GM04503 (cell line): Measurements from ENCODE around the gene SWAP70.
"Not testable (repeated sequence)": the region's sequence is repeated elsewhere in the genome, so short reads cannot be mapped to it uniquely, and the experiment has no call there.

Experiments used
- DNase-seq: peaks from one replicate; pipeline ENCODE4 v3.0.0-alpha.2; 2012; ENCODE audit warnings: low read depth

Gene SWAP70

DNA sequence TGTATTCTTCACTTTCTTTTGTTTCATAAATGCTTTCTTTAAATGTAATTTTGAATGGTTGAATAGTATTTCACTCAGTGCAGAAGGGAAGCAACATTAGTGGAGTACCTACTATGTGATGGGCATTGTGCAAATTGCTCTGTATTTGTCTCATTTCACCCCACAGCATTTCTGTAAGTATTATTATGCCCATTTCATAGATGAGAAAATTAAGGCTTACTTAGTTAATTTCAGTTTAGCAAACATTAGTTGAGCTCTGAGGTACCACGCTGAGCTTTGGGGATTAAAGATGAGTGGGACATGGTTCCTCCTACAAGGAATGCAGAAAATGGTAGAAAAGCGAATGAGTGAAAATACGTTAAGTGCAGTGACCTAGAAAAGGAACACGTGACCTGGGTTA, 58.1 kb downstream of the SWAP70 start:
- DNase-seq, result no peak

DNA sequence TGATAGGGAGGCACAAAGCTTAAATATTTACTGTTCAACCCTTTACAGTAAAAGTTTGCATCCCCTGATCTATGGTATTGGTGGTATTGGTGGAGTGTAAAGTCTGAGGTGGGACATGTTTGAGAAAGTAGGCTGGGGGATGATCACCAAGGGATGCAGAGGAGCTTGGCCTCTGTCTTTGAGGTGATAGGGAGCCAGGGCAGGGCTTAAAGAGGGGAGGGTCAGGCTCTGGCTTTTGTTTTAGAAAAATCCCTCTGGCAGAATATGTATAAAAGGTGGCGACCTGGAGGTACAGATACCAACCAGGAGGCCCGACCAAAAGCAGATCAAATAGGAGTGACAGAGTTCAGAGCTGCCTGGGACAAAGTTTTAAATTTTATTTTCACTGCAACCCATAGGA, 59.0 kb downstream of the SWAP70 start:
- no peak for DNase-seq

DNA sequence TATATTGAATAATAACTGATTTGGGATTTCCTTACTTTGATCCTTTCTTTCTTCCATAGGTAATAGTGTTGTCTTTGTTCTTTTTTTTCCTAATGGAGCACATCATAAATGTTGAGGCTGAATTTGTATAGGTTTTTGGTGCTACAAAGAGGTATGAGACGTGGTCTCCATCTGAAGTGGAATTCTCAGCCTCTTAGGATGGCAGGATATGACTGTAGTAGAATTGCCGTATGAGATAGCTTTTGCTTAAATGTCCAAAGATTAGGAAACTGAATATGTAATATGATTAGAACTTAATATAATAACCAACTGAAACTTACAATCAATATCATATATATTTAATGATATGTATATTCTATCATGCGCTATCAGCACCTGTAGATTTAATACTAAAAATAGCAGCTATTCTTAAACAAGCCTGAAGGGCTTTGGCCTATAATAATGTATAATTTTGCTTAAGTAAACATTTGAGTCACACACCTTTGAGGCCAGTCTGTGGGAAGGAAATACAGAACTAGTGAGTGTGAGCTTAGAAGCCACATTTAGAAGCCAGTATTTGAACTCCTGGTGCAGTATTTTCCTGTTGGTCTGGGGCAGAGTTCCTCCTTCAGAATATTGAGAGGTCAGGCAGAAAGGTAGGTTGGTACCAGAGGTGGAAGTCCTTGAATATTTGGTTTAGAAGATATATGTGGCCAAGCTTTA, 62.6 kb downstream of the SWAP70 start:
- no peak for DNase-seq

DNA sequence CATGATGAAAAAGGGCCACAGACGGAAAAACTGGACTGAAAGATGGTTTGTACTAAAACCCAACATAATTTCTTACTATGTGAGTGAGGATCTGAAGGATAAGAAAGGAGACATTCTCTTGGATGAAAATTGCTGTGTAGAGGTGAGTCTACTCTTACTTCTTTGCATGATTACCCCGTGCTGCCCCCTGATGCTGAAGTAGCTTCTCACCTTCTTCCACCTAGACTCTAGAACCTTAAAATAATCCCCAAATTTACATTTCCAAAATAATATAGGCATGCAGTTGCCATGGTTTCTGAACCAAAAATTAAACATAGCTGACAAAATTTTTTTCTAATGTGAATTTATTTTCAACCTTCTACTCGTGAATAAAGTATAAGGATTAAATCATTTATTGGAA, 64.2 kb downstream of the SWAP70 start:
- DNase-seq, result no peak

DNA sequence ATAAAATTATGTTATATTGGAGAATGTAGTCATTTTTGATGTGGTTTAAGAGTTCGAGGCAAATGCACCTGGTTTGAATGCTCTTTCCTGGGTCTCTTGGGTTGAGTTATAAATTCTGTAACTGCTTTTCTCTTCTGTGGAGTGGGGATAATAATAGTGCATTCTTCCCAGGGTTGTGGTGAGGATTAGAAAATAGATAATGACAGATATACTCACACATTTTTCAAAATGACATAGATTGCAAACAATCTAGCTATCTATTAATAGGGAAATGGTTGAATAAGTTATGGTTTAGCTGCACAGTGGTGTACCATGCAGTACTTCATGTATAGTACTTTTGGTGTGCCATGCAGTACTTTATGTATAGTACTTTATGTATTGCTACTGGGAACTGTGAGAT, 67.4 kb downstream of the SWAP70 start:
- no peak for DNase-seq

DNA sequence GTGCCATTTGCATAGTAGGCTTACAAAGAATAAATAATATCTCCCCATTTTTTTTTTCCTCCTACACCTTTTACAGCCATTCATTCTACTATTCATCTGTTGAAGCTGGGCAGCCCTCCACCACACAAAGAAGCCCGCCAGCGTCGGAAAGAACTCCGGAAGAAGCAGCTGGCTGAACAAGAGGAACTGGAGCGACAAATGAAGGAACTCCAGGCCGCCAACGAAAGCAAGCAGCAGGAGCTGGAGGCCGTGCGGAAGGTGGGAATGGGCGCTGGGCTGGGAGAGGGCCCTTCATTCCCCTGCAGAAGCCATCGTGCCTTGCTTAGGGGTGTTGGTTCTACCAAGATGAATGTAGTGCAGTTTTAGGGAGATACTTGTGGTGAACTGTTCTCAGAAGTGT, 68.6 kb downstream of the SWAP70 start:
- DNase-seq, result no peak

DNA sequence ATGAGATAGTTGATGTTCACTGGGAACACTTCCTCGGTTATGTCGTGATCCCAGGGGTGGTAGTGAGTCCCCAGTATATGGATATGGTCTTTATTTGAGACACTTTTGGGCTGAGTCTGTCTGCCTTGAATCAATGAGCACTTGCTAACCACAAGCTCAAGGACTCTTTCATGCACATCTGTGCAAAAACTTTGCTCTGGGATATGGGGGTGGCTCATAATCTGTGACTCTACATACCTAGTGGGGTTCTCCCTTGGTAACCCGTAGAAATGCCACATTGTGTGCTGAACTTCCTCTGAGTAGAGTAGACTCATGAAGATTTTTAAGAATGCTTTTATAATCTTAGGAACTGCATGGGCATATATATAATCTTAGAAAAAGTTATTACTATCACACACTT, 69.3 kb downstream of the SWAP70 start:
- DNase-seq, result no peak

DNA sequence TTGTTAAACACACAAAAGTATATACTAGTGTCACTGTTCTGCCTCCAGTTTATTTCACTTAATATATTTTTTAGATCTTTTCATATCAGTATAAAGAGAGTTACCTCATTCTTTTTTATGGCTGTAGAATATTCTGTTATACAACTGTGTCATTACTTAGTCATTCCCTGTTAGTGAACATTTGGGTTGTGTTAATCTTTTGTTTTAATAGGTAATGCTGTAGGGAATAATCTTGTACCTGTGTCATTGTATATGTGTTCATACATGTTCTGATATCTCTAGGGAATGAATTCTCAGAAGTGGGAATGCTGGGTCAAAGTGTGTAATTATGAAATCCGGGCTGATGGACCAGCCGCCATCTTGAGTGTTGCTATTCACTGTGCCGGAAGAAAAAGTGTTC, 71.4 kb downstream of the SWAP70 start:
- no peak for DNase-seq

DNA sequence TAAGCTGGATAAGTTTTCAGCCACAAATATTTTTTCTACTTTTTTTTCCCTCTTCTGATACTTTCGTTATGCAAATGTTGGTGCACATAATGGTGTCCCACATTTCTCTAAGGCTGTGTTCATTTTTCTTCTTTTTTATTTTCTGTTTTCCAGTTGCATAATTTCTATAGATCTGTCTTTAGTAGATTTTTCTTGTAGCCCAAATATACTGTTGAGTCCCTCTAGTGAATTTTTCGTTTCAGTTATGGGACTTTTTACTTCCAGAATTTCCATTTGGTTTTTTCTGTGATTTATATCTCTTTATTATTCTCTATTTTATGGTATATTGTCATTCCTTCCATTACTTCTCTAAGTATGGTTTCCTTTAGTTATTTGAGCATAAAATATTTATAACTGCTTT, 72.0 kb downstream of the SWAP70 start:
- no peak for DNase-seq

DNA sequence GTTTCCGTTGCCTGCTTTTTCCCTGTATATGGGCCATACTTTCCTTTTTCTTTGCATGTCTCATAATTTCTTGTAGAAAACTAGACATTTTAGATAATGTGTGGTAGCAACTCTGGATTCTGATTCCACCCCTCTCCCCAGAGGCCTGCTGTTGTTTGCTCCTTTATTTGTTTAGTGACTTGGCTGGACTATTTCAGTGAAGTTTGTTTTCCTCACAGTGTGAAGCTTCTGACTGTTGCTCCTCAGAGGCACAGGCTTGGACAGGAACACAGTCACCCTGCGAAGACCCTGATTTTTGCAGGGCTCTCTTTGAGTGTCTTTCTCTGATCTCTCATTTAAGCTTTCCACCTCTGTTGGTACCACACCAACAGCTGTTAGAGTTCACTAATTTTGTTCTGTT, 72.5 kb downstream of the SWAP70 start:
- no peak for DNase-seq

DNA sequence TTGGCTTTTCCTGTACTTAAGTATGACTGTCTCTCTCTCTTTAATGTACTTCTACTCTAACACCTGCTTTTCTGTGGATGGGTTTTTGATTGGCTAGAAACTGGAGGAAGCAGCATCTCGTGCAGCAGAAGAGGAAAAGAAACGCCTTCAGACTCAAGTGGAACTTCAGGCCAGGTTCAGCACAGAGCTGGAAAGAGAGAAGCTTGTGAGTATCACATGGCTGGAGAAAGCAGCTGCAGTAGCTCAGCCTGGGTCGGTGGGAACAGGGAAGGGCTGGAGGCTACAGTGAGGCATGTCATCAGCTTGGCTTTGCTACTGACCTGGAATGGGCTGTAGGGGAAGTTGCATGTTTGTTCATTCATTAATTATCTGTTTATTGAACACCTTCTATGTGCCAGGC, 74.2 kb downstream of the SWAP70 start:
- DNase-seq, result no peak

DNA sequence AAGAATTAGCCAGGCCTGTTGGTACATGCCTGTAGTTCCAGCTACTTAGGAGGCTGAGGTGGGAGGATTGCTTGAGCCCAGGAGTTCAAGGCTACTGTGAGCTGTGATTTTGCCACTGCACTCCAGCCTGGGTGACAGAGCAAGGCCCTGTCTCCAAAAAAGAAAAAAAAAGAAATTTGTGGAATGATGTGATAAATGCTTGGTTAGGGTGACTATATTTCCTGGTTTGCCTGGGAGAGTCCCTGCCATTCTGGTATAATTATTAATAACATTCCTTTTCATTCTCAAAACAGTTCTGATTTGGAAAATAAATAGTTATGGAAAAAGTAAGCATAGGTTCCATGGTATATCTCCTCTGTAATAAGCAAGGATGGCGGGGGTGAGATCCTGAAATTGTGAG, 74.8 kb downstream of the SWAP70 start:
- no peak for DNase-seq

DNA sequence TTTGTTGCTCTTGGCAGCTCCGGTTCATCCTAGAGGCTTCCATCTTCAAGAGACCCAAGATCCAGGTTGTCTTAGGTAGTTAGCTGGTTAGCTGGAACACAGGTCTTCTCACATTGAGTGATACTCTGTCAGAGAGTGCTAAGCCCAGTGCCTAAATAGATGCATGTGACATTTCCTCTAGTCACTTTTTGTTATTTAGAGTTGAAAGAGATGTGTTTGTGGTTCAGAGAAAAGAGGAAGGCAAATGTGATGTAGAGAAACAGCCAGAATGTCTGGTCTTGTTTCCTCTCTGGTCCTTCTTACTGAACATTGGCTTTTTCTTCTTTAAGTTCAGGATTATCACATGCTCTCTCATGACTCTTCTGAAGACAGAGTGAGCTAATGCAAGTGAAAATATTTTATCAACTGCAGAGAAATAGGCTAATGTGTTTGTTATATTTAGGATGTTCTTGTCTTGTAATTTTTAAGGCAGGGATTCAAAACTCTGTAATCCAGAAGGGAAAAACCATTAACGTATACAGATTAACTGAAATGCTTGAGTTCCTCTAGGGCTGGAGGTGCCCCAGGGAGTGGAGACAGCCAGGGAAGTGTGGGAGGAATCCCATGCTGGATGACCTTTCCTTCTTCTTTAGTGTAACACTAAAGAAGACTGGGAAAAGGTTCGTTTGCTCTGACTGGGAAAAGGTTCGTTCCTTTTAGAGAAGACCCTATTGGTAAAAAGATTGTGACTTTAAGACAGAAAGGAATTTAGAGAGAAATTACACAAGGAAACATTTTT, 75.4 kb downstream of the SWAP70 start:
- DNase-seq, result no peak

DNA sequence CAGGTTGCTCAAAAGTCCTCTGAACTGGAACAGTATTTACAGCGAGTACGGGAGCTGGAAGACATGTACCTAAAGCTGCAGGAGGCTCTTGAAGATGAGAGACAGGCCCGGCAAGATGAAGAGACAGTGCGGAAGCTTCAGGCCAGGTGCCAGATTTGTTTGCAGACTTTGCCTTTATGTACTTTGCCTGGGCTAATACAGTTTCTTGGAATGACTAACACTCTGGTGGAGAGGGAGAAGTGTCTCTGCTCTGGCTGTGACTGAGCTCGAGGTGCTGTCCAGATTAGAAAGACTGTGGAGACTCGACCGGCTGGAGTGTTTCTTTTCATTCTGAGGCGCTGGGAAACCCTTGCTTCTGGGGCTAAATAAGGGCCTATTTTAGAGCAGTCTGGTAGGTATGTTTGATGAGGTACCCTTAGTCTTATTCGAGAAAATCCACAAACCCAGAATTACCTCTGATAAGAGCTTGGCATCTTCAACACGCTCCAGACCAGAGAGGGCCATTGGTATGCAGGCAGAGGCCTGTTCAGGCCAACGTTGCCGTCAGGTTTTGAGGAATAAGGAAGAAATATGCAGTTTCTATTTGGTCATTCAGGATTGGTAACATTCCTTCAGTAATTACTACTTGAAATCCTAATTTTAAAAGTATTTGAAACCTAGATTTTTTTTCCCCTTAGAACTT, 76.5 kb downstream of the SWAP70 start:
- DNase-seq, result no peak

DNA sequence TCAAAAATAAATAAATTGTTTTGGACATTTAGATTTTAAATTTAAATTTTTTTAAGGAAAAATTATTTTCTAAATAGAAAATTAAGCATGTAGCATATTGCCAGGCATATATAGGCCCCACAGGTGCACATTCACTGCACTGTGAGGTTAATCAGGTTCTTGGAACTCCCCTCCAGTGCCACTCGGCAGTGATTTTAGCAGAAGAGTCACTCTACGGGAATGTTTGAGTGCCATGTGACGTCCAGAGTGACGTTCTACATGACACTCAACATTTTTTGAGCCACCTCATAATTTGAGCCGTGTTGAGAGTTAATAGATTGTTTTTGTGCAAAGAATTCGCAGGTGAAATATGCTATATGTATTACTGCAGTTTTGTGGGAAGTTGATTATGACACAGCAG, 77.4 kb downstream of the SWAP70 start:
- no peak for DNase-seq

DNA sequence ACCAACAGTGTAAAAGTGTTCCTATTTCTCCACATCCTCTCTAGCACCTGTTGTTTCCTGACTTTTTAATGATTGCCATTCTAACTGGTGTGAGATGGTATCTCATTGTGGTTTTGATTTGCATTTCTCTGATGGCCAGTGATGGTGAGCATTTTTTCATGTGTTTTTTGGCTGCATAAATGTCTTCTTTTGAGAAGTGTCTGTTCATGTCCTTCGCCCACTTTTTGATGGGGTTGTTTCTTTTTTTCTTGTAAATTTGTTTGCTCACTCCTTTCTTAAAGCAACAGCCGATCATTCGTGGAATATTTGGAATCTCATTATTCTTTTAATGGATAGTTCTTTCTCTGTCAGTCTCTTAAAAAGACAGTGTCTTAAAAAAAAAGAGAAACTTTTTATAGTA, 79.6 kb downstream of the SWAP70 start:
- DNase-seq, result not testable (repeated sequence)

DNA sequence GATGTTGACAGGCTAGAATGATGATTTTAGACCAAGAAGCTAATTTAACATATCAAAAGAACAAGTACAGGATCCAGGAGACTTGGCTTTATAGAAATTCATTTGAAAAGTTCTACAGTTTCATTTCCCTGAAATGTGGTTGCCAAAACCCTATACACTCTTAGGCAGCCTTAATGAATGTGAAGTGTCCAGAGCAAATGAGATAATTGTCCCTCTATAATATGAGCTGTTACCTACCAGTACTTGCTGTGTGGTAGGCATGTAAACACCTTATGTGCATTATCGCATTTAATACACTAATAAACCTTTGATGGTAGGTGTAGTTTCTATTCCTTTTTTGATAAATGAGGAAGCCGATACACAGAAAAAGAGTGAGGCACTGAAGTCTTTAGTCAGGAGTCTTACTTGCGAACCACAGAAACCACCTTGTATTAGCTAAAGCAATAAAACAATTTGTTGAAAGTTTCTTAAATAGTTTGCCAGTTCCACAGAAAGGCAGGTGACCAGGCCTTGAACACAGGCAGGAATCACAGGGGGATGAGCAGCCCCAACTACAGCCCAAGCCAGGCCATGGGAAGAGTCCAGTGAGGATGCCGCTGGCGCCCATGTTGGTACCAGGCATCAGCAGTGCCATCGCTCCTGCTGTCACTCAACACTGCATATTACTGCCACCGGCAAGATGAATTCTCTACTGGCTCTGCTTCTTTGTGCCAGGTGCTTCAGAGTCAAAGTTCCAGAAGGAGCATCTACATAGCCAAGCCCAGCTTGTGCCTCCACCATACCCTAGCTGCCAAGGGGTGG, 81.7 kb downstream of the SWAP70 start:
- no peak for DNase-seq

DNA sequence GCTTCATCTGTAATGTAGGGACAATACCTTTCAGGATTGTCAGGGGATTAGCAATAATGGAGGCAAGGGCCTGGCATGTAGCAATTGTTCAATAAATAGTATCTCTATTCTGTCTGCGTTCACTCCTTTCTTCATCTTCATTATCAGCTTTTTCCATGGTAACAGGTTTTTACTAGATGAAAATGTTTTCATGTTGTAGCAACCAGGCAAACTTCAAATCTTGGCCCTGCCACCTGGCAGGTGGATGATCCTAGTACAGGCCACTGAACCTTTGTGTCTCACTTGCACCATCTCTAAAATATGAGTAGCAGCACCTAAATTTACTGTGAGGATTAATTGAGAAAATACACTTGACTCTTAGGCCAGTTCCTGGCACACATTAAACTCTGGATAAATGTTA, 83.4 kb downstream of the SWAP70 start:
- DNase-seq, result no peak

DNA sequence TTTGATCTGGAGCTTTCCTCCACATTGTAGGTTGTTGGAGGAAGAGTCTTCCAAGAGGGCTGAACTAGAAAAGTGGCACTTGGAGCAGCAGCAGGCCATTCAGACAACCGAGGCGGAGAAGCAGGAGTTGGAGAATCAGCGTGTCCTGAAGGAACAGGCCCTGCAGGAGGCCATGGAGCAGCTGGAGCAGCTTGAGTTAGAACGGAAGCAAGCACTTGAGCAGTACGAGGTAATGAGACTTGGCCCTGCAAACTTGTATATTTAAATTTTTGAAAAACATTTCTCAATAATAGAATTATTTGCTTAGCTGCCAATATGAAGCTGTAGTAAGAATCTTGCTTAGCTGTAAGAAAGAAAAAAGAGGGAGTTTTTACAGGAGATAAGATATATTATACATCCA, 84.0 kb downstream of the SWAP70 start:
- no peak for DNase-seq

DNA sequence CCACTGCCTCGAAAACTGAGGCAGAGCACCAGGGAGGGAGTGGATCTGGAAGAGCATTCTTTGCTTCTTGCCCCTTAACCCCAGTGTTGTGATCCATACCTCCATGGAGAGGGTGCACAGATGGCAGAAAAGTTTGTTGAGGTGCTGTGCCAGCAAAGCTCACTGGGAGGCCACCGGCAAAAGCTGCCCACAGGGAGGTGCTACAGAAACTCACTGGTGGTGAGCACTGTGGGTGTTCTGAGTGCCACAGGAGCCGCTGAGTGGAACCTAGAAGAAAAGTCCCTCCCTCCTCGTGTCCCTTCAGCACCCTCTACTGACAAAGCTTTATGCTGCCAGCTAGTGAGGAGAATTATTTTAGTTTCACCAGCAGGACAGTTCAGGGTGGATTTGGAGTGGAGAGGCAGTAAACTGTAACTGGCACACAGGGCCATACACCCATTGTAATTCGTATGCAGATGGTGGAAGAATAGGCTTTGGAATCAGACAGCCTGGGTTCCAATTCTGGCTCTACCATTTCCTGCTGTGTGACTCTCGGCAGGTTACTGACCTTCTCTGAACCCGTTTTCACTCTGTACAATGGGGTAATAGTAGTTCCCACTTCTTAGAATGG, 84.6 kb downstream of the SWAP70 start:
- DNase-seq, result no peak

DNA sequence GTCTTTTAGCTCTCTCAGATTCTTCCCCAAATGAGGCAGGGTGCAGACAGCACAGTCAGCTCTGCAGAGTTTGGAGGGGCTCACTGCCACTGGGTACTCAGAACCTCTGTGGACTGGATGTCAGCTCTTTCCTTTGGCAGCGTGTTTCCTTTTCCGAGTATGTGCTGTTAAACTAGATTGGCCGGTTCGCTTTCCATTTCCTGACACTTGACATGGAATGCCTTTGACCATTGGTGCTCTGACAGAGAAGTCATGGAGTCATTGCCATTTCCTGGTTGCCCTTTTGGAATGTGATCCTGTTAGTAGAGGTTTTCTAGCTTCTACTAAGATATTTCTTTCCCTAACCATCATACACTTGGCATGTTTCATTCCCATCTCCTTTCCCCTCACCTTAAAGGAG, 86.7 kb downstream of the SWAP70 start:
- no peak for DNase-seq

DNA sequence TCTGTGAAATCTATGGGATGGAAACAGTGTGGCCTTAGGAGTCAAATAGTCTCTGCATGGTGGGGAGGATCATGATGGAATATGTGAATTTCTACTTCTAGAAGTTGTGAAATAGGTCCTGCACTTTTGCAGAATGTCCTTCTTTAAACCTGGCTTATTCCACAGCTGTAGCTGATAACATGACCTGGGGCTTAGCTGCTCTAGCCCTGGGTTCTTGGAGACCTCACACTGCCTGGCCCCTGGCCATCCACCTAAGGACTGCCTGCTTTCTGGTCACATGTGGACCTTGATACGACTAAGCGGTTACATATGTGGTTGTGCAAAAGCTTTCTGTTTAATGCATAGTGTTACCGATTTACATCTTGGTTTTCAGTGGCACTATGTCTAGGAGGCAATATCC, 88.2 kb downstream of the SWAP70 start:
- no peak for DNase-seq
